ENCODE results near the gene SBSN.

SBSN gene

GRCh38 chr19:35529241-35530218 is 1.4 kb upstream of the SBSN start:
- DNase-seq, result peak; percentile 43

DNA sequence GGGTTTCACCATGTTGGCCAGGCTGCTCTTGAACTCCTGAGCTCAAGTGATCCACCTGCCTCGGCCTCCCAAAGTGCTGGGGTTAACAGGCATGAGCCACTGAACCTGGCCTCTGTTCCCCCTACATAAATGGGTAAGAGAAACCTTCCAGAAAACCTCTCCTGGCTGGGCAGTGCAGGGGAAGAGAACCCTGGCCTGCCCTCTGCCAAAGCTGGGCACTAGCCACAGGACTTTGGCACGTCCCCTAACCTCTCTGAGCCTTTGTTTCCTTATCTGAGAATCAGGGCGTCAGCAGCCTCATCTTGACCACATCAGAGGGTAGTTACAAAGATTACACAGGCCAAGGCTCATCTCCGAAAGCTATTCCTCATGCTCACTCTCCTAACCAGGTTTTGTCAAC is 2.2 kb downstream of the SBSN start:
- no peak for DNase-seq

DNA sequence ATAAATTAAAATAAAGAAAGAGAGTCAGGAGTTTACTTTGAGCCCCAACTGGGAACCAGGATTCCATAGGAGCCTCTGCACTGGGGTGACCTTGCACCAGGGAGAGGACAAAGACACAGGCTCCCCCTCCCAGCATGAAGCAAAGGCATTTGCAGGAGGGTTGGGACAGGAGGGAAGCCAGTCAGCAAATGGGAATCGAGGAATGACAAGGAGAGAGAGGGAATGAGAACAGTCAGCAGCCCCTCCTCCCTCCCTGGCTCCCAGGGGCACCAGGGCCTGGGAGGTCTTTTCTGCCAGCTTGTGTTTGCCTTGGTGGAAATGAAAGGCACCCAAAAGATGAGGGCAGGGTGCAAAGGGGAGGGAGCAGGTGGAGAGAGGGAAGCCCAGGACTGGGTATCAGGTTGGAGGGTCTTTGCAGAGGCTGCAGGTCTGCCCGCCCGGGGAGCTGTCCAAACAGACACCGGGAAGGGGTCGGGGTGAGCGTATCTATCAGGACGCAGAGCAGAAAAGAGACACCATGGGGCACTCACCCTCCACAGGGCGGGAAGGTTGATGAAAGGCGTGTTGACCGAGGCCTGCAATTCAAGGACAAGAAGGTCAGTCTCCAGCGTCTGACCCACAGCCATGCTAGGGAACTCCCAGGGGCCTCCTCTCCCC is 3.8 kb downstream of the SBSN start:
- DNase-seq, result no peak

GRCh38 chr19:35522745-35523327 is 5.3 kb downstream of the SBSN start:
- DNase-seq, result no peak

DNA sequence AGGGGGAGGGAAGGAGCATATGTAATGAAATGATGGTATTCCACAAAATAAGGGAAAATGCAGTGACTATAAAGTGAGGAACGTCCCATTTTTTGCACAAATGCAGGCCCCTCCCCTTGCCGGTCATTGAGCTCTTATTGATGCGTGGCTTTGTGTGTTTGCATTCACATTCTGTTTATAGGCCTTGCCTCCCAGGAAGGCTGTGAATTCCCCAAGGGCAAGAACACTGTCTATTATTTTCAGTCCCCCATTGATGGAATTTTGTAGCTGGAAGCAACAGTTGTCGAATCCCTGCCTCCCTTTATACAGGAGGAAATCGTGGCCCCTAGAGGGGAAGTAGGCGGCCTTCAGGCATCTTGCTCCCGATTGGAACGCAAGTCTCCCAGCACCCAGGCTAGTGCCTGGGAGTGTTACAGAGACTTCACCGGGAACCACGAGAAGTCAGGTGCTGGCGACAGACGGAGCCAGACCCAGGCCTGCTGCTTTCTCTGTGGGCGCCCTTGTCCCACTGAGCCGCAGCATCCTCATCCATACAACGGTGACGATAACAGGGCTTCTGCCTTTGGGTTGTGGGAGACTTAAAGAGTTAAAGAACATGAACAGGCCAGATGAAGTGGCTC is 6.9 kb downstream of the SBSN start:
- no peak for DNase-seq

GRCh38 chr19:35519291-35519690 is 8.8 kb downstream of the SBSN start:
- no peak for DNase-seq

GRCh38 chr19:35518313-35518712 is 9.8 kb downstream of the SBSN start:
- no peak for DNase-seq

DNA sequence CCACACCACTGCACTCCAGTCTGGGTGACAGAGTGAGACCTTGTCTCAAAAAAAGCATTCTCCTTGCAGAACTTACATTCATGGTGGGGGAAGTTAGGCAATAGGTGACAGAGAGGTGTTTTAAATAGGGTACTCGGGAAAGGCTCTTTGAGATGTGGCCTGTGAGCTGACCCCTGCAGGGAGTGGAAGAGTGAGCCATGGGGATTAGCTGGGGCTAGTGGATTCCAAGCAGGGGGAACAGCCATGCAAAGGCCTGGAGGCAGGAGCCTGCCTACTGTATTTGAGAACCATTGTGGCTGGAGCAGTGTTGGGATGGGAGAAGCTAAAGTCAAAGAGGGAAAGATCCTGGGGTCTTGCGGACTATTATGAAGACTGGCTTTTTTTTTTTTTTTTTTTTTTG is 10.8 kb downstream of the SBSN start:
- DNase-seq, result no peak

- DNase-seq, result no peak
Observed at GRCh38 chr19:35516310-35516709, 11.8 kb downstream of the SBSN start.

DNA sequence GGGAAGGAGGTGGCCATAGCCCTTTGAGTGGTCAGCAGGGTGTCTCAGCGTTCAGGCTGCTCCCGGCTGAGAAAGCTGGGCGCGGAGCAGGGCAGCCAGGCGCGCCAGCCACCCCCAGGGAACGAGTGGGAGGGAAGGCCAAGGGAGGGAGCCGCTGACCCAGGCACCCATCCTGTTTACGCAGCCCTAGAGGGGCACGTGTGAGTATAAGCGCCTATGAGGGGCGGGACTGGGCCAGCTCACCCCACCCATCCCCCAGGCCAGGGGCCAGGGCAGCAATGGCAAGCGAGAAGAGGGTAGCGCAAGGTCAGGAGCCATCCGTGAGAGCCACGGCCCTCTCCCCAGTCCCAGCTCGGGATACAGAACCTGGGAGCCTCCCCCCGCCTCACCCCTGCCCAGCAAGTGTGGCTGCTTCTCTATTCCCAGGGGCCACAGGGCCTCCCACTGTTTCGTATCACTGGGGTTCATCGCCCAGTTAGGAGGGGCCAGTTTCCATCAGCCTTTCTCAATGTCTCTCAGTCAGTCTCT is 13.8 kb downstream of the SBSN start:
- DNase-seq, result no peak

DNA sequence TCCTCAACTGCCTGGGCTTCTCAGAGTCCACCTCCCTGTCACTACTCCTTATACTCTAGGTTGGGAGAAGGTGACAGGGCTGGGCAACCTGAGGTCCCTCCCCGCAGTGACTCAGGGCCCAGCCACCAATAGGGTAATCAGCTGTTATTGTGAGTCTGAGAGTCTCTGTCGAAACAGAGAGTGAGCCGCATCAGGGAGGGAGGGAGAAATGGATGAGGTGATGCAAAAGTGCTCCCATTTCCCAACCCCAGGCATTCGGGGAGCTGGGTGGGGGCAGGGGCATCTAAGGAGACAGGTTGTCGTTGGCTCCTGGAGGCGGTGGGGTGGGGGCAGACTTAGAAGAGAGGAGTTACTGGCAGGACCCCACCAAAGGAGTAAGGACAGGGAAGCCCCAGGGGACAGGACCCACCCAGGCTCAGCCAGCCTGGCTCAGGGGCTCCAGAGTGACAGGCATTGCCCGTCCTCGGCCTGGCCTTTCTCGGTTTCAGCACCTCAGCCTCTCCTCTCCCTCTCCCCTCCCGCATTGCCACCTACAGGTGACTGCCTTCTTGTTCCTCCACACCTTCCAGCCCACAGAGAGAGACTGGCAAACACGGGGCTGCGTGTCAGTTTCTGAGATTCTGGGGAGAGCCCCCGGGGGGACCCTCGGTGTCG is 14.4 kb downstream of the SBSN start, which contains the start of gene DMKN:
TSS of gene DMKN (minus strand) at position 22 of the 654 bp plus-strand sequence. CDS start 174 bp downstream, outside the sequence.
- no peak for DNase-seq

- no peak for DNase-seq
Observed at GRCh38 chr19:35512831-35513627, 15.1 kb downstream of the SBSN start.

- no peak for DNase-seq
Observed at GRCh38 chr19:35511337-35511736, 16.8 kb downstream of the SBSN start.

DNA sequence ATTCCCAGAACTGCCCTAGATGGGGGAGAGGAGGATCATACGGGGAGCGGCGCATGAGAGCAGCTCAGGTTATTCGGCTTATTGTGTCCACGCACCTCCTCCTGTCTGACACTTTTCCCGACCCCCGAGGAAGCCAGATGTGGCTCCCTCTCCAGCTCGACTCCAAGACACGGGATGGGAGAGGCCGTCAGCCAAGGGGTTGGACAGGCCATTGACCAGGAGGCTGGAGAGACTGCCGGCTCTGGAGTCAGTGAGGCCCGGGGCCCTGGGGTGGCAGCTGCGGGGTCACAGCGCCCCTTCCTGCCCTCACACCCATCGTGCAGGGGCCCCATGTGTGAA is 17.5 kb downstream of the SBSN start:
- no peak for DNase-seq

- peak; percentile 71 for DNase-seq
Observed at GRCh38 chr19:35509861-35510625, 18.1 kb downstream of the SBSN start.

GRCh38 chr19:35509018-35509652 is 19.0 kb downstream of the SBSN start:
- DNase-seq, result peak; percentile 34

DNA sequence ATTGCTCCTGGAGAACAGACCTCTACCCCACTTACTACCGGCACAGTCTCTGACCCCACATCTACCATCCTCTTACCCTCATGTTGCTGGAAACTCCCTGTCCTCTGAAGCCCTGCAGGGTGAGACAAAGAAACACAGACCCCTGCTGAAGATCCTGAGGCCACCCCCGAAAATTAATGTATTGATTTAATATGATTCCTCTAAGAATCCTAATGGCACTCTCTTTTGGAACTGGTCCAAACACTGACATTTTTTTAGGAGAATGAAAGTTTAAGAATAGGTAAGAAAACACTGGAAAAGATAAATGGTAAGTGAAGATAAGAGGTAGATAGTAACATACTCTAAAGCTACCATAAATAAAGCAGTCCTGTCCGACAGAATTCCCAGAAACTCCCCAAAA is 20.0 kb downstream of the SBSN start:
- DNase-seq, result no peak

DNA sequence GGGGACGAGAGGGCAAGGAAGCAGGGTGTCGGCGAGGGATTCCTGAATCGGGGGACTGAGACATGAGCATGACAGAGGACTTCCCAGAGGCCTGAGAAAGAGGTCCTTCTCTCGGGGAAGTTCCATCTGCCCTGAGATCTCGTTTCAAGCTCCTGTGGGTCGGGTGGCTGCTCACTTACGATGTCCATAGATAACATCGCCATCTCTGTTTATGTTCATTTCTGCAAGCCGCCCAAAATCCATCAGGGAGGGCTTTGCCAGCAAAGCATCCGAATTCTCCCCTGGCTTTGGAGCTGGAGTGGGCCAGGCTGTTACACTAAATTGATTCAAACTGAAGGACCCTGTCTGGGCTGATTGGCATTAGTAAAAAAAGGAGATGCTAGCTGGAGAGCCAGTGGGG is 20.6 kb downstream of the SBSN start:
- no peak for DNase-seq

GRCh38 chr19:35506011-35506410 is 22.1 kb downstream of the SBSN start:
- DNase-seq, result no peak

DNA sequence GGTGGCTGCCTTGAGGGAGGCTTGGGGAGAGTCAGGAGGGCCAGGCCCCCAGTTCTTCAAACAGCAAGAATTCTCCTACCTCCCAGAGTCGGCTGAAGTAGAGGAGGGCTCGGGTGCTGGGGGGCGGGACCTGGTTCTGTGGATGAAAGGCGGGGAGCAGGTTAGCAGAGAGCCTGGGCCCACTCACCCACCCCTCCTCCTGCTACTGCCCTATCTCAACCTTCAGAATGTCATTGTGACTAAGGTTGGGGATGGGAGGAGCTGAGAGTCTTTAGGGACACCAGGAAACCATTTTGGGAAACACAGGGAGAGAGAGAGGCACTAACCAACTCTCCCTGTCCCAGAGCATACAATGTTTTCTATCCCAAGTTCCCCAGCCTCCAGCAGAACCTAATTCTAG is 25.4 kb downstream of the SBSN start:
- DNase-seq, result no peak
